CD4-positive, alpha-beta T cell treated with Interleukin-17A for 4 hours (primary cell): Measurements from ENCODE around the gene LHX1.
A peak's percentile ranks its signal among the peaks of the same experiment; 100 is the strongest.

Source experiments
- DNase-seq: peaks from one replicate; pipeline ENCODE4 v3.0.0-alpha.2; 2020; ENCODE audit warnings: mixed read lengths

Gene LHX1

DNA sequence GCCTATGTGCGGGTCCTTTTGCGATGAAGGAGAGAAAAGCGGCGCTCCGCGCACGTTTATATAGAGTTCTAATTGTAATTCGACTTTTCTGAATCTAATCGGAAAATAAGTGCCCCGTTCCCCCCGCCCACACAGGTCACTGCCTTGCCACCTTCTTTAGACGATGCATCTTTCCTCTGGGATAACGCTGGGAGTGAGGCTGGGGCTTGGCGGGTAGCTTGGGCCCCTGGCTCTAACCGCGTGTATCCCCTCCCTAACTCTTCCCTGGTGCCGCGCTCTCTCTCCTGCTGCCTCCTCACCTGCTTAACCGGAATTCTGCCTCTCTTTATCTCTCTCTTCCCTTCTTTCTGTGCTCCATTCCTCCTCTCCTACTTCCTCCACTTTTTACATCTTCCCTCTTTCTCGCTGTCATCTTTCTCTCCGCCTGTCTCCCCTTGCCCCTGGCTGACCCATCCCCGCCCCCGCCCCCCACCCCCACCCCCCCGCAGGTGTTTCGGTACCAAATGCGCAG lies 2.6 kb downstream of the LHX1 start:
- no peak for DNase-seq

DNA sequence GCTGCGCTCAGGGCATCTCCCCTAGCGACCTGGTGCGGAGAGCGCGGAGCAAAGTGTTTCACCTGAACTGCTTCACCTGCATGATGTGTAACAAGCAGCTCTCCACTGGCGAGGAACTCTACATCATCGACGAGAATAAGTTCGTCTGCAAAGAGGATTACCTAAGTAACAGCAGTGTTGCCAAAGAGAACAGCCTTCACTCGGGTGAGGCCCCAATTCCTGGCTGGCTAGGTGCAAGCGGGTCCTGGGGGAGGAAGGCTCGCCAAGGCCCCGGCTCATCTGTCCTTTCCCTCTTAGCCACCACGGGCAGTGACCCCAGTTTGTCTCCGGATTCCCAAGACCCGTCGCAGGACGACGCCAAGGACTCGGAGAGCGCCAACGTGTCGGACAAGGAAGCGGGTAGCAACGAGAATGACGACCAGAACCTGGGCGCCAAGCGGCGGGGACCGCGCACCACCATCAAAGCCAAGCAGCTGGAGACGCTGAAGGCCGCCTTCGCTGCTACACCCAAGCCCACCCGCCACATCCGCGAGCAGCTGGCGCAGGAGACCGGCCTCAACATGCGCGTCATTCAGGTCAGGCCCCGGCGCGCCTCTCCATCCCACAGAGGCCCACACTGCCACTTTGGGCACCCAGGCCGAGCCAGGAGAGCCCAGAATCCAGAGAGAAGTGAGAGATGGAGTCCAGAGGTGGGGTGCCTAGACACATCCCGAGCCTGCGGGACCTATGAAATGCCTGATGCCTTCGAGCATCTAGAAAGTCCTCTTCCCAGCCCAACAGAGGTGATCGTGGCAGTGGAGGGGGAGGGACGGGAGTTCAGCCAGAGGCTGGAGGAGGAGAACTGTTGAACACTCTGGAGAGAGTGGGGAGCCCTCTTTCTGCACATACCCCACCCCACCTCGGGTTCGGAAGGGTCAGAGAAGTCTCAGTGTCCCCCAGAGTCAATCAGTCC lies 3.3 kb downstream of the LHX1 start:
- DNase-seq, result no peak

DNA sequence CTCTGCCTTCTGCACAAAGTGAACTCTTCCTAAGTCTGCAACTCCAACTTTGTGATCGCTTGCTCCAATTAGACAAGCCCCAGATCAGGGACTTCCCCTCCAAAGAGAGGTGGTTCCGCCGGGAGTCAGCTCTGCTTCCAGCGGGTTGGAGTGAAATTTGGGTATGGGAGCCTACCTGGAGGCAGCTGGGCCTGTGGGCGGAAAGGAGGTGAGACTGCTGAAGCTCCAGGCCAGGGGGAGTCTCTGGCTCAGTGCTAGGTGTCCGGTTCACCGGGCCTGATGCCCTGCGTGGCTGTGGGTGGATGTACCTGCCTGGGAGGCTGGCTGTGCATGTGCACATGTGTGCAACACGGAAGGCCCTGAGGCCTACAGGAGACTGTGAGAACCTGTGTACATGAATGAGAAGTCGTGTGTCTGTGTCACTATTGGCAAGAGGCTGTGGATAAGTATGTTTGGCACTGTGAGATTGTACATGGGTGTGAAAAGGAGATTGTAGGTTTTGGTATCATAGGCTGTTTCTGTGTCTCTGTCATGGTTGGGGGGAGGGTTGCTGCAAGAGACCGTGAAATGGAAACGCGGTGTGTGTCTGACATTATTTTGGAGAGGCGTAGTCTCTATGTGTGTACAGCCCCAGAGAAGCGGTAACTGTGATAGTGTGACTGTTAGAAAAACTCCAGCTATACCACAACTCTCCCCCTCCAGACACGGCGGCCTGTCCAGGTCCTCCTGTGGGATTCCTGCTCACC lies 4.2 kb downstream of the LHX1 start:
- DNase-seq, result no peak

DNA sequence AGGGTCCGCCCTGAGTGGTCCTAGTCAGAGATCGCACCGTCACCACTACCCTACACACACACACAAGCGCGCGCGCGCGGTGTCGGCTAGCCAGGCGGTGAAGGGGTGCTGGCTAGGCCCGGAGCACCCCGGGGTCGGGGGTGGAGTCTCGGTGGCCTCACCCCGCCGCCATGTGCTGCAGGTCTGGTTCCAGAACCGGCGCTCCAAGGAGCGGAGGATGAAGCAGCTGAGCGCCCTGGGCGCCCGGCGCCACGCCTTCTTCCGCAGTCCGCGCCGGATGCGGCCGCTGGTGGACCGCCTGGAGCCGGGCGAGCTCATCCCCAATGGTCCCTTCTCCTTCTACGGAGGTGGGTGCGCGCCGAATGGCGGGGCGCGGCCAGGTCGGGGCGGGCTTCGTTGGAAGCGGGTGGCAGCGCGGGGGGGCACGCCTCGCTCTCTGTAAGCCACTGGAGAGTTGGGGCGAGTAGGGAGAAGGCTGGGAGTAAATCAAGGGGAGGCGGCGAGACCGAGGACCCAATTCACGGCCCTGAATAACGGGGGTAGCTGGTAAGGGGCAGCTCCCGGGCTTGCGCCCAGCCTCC lies 4.8 kb downstream of the LHX1 start:
- DNase-seq, result no peak

DNA sequence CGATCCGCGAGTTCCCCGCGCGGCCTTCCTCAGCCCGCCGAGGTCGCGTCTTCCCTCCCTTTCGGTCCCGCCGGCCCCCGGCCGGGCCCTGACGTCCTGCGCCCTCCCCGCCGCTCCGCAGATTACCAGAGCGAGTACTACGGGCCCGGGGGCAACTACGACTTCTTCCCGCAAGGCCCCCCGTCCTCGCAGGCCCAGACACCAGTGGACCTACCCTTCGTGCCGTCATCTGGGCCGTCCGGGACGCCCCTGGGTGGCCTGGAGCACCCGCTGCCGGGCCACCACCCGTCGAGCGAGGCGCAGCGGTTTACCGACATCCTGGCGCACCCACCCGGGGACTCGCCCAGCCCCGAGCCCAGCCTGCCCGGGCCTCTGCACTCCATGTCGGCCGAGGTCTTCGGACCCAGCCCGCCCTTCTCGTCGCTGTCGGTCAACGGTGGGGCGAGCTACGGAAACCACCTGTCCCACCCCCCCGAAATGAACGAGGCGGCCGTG lies 5.4 kb downstream of the LHX1 start:
- peak; percentile 27 for DNase-seq

DNA sequence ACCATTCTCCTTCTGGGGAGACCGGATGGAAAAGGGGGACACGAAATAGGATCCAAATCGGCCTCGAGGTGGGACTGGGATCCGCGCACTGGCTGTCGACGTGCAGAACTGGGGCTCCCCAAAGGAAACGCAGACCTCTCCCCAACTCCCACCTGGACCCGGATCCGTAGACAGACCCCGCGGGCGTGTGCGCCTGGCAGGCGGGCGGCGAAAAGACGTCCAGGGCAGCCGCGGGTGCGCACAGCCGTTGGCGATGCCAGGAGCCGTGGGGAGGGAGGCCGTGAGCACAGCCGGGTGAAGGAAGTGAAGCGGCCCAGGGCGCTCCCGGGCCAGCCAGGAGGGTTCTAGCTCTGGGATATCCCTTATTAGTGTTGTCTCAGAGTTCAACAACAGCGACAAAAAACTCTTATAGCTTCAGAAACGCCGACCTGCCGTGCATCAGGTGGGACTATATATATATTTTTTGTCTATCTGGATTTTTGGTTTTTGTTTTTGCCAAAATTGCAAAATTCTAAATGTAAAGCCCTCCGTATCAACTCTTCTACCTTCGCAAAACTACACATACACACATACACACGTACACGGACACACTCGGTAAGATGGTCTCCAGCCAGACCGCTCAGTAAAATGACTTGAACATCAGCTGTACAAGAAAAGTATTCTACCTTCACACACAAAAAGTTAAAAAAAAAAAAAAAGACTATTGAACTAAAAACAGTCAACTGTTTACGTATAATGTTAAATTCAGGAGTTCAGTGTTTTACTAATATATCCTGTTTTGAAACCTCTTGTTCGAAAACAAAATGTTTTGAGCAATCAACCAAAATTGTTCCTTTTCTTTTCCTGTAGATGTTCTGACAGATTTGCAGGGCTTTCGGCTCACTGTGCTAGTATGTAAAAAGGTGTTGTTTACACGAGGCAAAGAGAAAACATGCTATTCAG lies 6.2 kb downstream of the LHX1 start:
- DNase-seq, result no peak

DNA sequence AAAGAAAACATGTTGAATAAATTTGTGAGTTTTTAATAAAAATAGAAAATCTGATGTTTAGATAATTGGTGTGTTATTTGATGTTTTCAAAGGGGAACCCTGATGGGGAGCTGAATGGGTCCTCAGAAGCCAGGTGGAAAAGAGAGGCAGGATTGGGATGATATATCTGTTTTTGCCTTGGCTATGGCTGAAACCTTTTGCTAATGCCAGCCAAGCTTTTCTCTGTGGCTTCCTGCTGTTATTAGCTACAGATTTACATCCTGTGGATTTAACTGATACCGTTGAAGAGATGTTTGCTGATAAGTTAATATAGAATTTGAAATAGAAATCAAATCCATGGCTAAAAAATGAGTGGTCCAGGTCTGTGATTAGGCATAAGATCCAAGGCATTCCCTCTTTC lies 7.3 kb downstream of the LHX1 start:
- no peak for DNase-seq

DNA sequence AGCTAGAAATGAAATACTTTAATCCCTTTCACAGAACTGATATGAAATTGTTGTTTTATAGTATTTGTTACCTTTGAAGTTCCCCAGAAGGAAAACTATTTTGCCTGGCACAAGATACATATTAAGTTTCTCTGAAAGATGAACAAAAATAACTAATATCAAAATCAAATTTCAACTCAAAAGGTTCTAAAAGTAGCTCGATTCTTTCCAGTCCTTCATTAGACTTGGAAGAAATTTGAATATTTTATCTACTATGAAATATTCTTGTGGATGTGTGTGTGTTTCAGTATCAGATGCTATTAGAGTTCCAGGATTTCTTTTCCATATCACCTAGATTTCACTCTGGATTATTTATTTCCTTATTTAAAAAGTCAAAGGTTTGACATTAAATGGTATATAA lies 7.9 kb downstream of the LHX1 start:
- no peak for DNase-seq

DNA sequence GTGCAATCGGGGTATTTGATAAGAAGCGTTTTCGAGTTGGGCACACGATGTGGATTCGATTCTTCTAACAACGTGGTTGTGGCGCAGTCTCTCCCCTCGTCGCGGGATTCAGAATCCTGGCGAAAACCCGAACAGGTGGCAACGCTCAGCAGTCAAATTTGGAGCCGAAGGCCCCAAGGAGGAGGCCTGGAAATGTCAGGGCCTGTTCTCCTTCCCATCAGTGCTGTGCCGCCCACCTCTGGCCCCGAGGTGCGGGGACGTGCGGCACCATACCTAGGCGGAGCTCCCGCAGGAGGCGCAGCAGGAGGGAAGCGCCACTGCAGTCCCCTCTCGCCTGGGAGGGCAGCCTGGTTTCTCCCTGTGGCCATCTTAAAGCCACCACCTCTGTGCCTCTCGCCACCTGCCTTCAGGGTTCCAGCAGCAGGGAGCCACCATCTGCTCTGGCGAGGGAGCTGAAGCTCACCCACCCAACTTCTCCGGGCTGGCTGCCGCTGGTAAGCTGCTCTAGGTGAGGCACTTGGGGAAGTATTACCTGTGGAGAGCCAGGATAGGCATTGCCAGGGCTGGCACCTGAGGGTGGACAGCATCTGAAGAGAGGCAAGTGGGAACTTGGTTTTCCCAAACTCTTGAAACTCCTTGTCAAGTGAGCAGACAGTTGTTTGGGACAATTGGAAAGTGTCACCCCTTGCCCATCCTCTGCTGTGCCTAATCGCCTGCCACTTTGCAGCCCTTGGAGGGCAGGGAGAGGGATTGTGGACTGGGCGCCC lies 8.9 kb downstream of the LHX1 start:
- DNase-seq, result no peak

DNA sequence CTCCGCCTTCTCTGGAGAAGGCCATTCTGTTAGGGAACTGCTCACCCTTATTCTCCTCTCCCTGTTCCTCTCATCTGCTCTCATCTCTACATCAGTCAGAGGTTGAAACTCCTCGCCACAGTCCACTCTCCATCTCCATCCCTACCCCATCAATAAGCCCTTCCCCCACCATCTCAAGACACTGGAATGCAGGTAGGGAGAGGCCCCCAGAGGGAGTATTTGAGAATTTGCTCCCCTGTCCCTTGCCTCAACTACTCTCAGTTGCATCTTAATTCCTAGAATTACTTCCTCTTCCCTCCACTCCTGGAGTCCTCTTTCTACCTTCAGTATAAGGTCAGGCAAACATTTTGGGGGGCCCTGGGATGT lies 9.4 kb downstream of the LHX1 start:
- no peak for DNase-seq

DNA sequence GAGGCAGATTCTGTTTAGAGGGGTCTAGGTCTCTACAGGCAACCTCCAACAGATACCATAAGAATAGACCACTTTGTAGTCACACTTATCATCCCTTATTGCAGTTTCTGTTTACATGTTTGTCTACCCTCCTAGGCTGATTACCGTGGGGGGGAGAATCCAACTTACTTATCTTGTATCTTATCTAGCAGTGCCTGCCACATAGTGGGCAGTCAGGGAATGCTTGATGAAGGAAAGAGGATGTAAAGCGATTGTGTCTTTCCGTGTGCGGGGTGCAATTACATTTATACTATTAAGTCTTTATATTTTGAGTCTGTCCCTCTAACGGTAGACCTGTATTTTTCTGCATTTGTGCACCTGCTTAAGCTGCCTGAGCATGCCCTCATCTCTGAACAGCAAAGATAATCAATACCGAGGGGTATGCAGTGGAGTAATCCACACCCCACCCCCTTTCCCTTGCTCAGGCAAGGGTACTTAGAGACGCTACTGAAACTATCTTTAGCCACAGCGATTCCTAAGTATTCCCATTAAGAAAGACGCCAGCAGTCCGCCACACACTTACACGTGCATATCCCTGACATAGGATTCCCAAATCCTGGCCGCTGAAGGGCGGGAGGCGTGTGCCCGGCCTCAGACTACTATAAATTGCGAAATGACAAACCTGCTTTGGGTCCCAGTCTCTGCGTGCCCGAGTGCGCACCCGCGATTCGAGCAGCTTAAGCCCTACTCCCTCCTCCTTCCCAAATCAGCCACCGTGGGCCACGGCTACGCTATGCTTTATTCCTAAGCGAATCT lies 10.8 kb downstream of the LHX1 start:
- no peak for DNase-seq

DNA sequence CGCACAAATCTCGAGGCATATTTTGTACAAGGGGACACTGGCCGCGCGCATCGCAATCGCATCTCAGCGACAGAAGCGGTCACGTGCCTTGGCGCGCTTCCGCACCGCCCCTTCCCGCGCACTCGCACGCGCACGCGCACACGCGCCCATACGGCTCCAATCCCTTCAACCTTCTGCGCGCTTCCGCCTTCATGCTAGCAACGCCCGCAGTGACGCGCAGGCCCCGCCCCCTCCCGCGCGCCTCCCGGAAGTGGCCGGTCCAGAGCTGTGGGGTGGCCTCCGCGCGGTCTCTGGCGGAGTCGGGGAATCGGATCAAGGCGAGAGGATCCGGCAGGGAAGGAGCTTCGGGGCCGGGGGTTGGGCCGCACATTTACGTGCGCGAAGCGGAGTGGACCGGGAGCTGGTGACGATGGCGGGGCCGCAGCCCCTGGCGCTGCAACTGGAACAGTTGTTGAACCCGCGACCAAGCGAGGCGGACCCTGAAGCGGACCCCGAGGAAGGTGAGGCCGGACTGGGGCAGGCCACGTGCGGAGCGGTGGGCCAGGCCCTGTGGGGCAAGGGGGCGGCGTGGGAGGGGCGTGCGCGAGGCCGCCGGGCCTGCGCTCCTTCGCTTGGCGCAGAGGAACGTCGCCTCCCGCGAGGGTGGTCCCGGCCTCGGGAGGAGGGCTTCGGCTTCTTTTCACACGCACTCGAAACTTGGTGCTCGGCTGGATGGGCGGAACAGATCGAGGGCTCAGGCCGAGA lies 11.6 kb downstream of the LHX1 start, which contains the start of gene AATF:
TSS of gene AATF (plus strand) at position 238 of the 744 bp plus-strand sequence. CDS start at position 410, 172 bp downstream.
- peak; percentile 98 for DNase-seq

DNA sequence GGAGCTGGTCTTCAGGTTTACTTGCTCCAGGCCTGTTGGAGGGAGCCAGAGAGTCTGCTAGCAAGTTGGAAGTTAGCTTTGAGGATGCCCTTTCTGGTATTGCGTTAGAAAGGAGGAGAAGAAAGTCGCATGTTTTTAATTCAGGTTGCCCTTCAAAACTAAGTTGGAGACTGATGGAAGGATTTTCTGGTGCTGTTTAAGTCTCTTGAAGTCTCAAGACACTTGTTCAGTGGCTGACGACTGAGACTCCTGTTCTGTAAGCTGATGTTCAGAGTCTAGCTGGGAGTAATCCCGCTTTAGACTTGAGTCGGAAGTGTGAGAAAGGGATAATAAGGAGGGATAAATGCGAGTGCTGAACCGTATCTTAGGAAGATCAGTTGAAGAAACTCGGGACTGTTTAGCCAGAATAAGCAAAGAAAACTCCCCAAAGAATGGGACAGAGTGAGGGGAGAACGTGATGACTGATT lies 12.2 kb downstream of the LHX1 start:
- DNase-seq, result no peak

DNA sequence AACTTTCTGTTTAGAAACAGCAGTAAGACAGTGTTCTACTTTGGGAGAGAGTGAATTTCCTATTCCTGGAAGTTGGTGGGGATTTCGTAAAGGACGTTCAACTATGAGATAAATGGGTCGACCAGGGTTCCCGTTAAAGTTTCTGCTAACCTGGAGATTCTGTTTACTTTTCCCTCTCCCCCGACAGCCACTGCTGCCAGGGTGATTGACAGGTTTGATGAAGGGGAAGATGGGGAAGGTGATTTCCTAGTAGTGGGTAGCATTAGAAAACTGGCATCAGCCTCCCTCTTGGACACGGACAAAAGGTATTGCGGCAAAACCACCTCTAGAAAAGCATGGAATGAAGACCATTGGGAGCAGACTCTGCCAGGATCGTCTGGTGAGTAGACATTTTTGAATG lies 12.8 kb downstream of the LHX1 start:
- DNase-seq, result no peak

DNA sequence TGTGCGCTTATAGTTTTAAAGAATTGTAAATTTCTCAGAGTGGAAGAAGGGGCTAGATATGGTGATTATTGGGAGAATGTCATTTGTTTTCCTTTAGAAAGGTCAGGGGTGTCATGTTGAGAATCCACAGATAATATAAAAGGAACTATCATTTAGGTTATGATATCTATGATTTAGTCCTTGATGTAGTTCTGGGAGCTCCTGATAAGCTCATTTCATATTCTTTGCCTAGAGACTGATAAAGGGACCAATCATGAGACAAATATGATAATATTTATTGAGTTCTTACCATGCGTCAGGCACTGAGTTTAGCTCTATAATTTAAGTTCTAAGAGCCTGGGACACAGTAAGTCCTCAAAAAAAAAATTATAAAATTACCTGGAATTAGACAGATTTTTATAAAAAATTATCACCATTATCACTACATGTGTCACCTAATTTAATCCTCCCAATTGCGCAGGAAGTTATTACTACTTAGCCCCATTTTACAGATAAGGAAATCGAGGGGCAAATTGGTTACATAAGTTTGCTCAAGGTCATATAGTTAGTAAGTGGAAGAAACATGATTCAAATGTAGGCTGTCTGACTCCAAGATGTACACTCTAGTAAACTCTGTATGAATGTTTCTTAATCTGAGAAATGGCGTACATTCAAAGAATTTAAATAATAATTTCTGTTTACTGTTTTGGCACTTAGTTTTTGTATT lies 14.0 kb downstream of the LHX1 start:
- no peak for DNase-seq

DNA sequence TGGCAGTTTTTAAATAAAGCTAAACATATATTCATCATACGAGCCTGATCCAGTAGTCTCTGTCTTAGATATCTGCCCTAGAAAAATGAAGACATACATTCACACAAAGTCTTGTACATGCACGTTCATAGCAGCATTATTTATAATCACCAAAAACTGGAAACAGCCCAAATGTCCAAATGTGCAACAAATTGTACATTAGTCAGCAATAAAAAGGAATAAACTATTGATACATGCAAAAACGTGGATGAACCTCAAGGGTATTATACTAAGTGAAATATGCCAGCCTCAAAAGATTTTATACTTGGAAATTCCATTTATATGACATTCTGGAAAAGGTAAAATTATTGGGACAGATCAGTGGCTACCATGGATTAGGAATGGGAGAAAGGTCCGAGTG lies 34.2 kb downstream of the LHX1 start:
- DNase-seq, result no peak

DNA sequence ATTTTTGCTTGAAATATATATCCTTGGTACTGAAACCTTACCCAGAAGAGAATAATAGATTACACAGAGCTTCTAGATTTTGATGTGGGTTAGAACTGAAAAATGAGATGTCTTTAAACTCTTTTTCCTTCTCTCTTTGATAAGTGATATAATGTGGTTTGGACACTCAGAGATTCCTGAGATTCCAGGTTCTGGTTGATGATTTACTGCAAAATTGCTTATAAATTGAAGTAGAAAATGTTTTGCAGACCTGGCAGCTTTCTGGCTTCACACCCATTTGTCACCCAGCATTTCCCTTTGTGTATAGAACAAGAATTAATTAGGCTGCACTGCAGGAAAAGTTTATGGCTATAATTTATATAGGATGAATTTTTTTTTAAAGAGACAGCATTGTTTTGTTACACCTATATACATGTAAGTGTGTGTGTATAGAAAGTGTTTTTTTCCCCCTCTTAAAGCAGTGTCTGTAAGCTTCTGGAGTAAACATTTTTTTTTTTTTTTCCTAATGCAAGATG lies 35.0 kb downstream of the LHX1 start:
- DNase-seq, result no peak

DNA sequence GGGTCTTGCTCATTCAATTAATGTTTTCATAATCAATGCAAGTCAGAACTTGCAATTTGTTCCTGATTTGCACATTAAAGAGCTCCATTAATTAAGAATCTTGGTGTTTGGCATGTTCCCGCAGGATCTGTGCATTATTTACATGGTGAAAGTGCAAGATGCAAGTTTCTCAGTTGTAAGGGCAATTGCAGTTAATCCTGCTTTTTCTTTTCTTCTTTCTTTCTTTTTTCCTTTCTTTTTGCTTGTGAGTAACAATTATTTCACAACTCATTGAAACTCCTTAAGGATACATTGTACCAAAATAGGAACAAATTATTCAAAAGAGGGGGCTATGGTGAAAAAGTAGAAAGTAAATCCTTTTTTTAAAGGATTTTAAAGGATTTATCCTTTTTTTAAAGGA lies 35.6 kb downstream of the LHX1 start:
- DNase-seq, result no peak
